ENCODE results near the gene WLS.

WLS gene

DNA sequence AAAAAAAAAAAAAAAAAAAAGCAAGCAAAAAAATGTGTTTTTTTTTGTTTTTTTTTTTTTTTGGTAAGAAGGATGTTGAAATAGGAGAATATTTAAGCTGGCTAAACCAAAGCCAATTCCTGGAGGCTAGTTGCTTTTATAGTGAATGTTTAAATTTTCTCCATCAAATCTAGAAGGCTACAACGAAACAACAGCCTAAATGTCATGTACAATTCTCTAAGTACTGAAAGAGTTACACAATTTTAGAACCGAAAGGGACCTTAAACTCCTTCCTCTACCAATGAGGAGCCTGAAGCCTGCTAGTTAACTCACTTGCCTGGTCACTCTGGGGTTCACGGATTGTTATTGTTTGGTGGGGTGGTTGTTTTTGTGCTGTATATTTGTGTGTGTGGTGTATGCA, 3.5 kb downstream of the WLS start:
- Histone ChIP-seq H3K79me2 (ENCODE audit: insufficient read depth, low read length) (no peaks in the 10 kb centered on the region), H4K20me1 (ENCODE audit: low read depth, low read length) (no peaks in the 10 kb centered on the region), H3K9me2 (replicated peaks; ENCODE audit: insufficient read depth, low read length) (no peaks in the 10 kb centered on the region), H3K4me3 (ENCODE audit: insufficient read depth, low read length, poor library complexity, severe bottlenecking) (no peak overlapping the region), H3K36me3 (ENCODE audit: low read length) (no peaks in the 10 kb centered on the region), H3K27ac (ENCODE audit: low read depth, low read length) (no peak overlapping the region), H3K27me3 (ENCODE audit: low read length) (no peaks in the 10 kb centered on the region), H3K4me2 (ENCODE audit: low read depth, low read length, poor library complexity, severe bottlenecking) (no peak overlapping the region), H3K9ac (ENCODE audit: low read length) (no peak overlapping the region), H3F3A (ENCODE audit: insufficient read depth) (no peaks in the 10 kb centered on the region), H3K9me3 (ENCODE audit: insufficient read depth, low read length) (no peaks in the 10 kb centered on the region), H2AFZ (ENCODE audit: low read depth, low read length, severe bottlenecking) (no peak overlapping the region)
- TF ChIP-seq, protein P1, sequence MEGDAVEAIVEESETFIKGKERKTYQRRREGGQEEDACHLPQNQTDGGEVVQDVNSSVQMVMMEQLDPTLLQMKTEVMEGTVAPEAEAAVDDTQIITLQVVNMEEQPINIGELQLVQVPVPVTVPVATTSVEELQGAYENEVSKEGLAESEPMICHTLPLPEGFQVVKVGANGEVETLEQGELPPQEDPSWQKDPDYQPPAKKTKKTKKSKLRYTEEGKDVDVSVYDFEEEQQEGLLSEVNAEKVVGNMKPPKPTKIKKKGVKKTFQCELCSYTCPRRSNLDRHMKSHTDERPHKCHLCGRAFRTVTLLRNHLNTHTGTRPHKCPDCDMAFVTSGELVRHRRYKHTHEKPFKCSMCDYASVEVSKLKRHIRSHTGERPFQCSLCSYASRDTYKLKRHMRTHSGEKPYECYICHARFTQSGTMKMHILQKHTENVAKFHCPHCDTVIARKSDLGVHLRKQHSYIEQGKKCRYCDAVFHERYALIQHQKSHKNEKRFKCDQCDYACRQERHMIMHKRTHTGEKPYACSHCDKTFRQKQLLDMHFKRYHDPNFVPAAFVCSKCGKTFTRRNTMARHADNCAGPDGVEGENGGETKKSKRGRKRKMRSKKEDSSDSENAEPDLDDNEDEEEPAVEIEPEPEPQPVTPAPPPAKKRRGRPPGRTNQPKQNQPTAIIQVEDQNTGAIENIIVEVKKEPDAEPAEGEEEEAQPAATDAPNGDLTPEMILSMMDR (IDR thresholded peaks at IDR 0.05; ENCODE audit: insufficient read depth, low read length, poor library complexity, severe bottlenecking), result no peak
- no peak for TF ChIP-seq EZH2phosphoT487 (conservative IDR thresholded peaks at IDR 0.05; ENCODE audit: low read length)

DNA sequence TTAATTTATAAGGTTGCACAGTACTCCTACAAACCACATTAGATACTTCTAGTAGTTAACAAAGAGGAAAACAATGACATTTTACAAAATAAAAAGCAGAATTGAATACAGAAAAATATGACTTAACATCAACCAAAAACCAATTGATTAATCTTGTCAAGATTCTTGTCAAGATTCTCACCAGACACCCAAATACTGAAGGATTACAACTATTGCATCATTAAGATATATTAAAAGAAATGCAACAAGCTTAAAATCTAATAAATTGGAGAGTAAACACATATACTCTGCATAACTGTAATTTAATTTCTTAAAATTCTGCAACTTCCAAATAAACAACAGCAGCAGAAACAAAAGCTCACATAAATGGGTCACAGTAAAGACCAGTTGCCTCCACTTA, 4.7 kb downstream of the WLS start:
- H3F3A ChIP-seq (ENCODE audit: insufficient read depth), result no peaks in the 10 kb centered on the region
- H4K20me1 ChIP-seq (ENCODE audit: low read depth, low read length), result no peaks in the 10 kb centered on the region
- no peak overlapping the region for H3K27ac ChIP-seq (ENCODE audit: low read depth, low read length)
- H3K27me3 ChIP-seq (ENCODE audit: low read length), result no peaks in the 10 kb centered on the region
- H3K79me2 ChIP-seq (ENCODE audit: insufficient read depth, low read length), result no peaks in the 10 kb centered on the region
- H3K4me3 ChIP-seq (ENCODE audit: insufficient read depth, low read length, poor library complexity, severe bottlenecking), result no peak overlapping the region
- no peaks in the 10 kb centered on the region for H3K9me2 ChIP-seq (replicated peaks; ENCODE audit: insufficient read depth, low read length)
- no peak overlapping the region for H2AFZ ChIP-seq (ENCODE audit: low read depth, low read length, severe bottlenecking)
- H3K9me3 ChIP-seq (ENCODE audit: insufficient read depth, low read length), result no peaks in the 10 kb centered on the region
- no peak for TF ChIP-seq EZH2phosphoT487 (conservative IDR thresholded peaks at IDR 0.05; ENCODE audit: low read length)
- TF ChIP-seq, protein P1 (IDR thresholded peaks at IDR 0.05; ENCODE audit: insufficient read depth, low read length, poor library complexity, severe bottlenecking), result no peak
- no peaks in the 10 kb centered on the region for H3K36me3 ChIP-seq (ENCODE audit: low read length)
- H3K9ac ChIP-seq (ENCODE audit: low read length), result no peak overlapping the region
- H3K4me2 ChIP-seq (ENCODE audit: low read depth, low read length, poor library complexity, severe bottlenecking), result no peak overlapping the region

DNA sequence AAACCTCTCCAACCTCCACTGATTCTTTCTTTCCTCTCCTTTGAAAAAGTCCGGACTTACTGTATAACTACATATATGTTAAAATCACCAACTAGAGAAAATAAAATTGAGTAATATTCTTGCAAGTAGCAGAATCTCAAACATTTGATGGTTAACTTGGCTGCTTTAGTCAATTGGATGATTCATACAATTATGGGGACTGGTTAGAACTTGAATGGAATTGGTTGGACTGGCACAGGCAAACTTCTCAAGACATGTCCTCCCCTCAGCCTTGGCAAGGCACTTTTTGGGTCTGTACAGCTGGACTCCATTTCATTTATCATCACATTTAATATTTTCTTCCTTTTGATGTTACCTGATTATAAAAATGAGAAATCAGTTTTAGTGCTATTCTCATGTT, 6.5 kb downstream of the WLS start:
- H3K27ac ChIP-seq (ENCODE audit: low read depth, low read length), result no peak overlapping the region
- H3K9ac ChIP-seq (ENCODE audit: low read length), result no peak overlapping the region
- TF ChIP-seq, protein P1 (IDR thresholded peaks at IDR 0.05; ENCODE audit: insufficient read depth, low read length, poor library complexity, severe bottlenecking), result no peak
- no peak for TF ChIP-seq EZH2phosphoT487 (conservative IDR thresholded peaks at IDR 0.05; ENCODE audit: low read length)
- no peaks in the 10 kb centered on the region for H3K9me3 ChIP-seq (ENCODE audit: insufficient read depth, low read length)
- H3K4me3 ChIP-seq (ENCODE audit: insufficient read depth, low read length, poor library complexity, severe bottlenecking), result no peak overlapping the region
- H2AFZ ChIP-seq (ENCODE audit: low read depth, low read length, severe bottlenecking), result no peak overlapping the region
- no peaks in the 10 kb centered on the region for H3K9me2 ChIP-seq (replicated peaks; ENCODE audit: insufficient read depth, low read length)
- H3K27me3 ChIP-seq (ENCODE audit: low read length), result no peaks in the 10 kb centered on the region
- no peaks in the 10 kb centered on the region for H3F3A ChIP-seq (ENCODE audit: insufficient read depth)
- H3K79me2 ChIP-seq (ENCODE audit: insufficient read depth, low read length), result no peaks in the 10 kb centered on the region
- H3K36me3 ChIP-seq (ENCODE audit: low read length), result no peaks in the 10 kb centered on the region
- H4K20me1 ChIP-seq (ENCODE audit: low read depth, low read length), result no peaks in the 10 kb centered on the region
- H3K4me2 ChIP-seq (ENCODE audit: low read depth, low read length, poor library complexity, severe bottlenecking), result no peak overlapping the region

All from SU-DHL-6 (cell line).